ENCODE data around the gene HDGFL3. TPM values are rescaled to one million over a fixed set of nuclear protein-coding genes. Genes with fewer than 3 reads are reported as not detected.

Gene HDGFL3
- total and polyA plus RNA-seq, 2 donors (not counting 1 experiment from before 2014, with no cell fraction given): 0.12 to 2.5 TPM

DNA sequence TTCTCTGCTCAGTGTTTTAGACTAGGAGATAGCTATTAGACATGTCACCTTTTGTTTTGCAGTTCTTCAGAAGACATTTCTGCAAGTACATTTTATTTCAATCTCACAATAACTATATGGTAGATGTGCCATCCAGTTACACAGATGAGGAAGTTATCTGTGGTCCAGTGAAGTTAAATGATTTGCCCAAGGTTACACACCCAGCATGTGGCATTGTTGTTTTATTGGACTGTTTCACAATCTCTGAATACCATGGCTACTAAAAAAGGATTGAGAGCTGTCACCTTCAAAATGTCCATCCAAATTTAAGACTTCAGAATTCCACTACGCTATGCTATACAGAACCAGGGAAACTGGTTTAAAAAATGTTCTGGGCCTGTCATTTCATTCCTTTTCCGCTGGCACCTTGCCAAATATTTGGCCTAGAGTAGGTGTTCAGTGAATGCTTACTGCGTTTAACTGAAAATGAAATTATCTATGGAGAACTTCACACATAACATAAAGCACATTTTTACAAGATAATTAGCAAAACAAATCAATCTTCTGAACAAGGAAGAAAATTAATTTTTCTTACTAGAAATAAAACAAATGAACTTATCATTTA, 80.0 kb downstream of the HDGFL3 start:
- Histone ChIP-seq H3K9ac (ENCODE audit: low read length) (no peak overlapping the region), H3K4me2 (replicated peaks; ENCODE audit: low read depth, low read length, poor library complexity, severe bottlenecking) (no peak overlapping the region), H2AFZ (ENCODE audit: insufficient read depth, low read depth, low read length, poor library complexity, severe bottlenecking) (no peak overlapping the region), H3K4me3 (ENCODE audit: control extremely low read depth in 1 of 5, extremely low read depth in 1 of 5, insufficient read depth in 1 of 5, low read depth in 2 of 5, low read length in 4 of 5) (no peak overlapping the region), H3K27ac (ENCODE audit: low read length in 2 of 2) (no peak overlapping the region), H3K9me3 (ENCODE audit: control extremely low read depth in 1 of 3, control insufficient read depth in 2 of 3, insufficient read depth in 1 of 3, low read length in 2 of 3) (no peaks in the 10 kb centered on the region), H3K36me3 (replicated peaks in 1 of 2; ENCODE audit: control extremely low read depth in 1 of 2, control insufficient read depth in 1 of 2, extremely low read depth in 1 of 2, insufficient read depth in 2 of 2, low read length in 1 of 2) (no peaks in the 10 kb centered on the region), H3K79me2 (ENCODE audit: control insufficient read depth, insufficient read depth, low read length) (no peaks in the 10 kb centered on the region), H4K20me1 (ENCODE audit: control insufficient read depth, insufficient read depth, low read length, poor library complexity, severe bottlenecking) (no peaks in the 10 kb centered on the region), H3K4me1 (ENCODE audit: control insufficient read depth in 2 of 2, insufficient read depth in 2 of 2, low read length in 2 of 2) (no peaks in the 10 kb centered on the region), H3K27me3 (replicated peaks in 1 of 4; ENCODE audit: control extremely low read depth in 1 of 4, control insufficient read depth in 3 of 4, insufficient read depth in 4 of 4, low read length in 3 of 4) (no peaks in the 10 kb centered on the region)
- TF ChIP-seq, protein P1, sequence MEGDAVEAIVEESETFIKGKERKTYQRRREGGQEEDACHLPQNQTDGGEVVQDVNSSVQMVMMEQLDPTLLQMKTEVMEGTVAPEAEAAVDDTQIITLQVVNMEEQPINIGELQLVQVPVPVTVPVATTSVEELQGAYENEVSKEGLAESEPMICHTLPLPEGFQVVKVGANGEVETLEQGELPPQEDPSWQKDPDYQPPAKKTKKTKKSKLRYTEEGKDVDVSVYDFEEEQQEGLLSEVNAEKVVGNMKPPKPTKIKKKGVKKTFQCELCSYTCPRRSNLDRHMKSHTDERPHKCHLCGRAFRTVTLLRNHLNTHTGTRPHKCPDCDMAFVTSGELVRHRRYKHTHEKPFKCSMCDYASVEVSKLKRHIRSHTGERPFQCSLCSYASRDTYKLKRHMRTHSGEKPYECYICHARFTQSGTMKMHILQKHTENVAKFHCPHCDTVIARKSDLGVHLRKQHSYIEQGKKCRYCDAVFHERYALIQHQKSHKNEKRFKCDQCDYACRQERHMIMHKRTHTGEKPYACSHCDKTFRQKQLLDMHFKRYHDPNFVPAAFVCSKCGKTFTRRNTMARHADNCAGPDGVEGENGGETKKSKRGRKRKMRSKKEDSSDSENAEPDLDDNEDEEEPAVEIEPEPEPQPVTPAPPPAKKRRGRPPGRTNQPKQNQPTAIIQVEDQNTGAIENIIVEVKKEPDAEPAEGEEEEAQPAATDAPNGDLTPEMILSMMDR (IDR thresholded peaks at IDR 0.05): no peak
- TF ChIP-seq EZH2 (IDR thresholded peaks at IDR 0.05; ENCODE audit: borderline replicate concordance, insufficient read depth, low read depth, low read length, poor library complexity, severe bottlenecking): no peak
- WGBS (ENCODE audit: insufficient coverage): no CpG with 5 or more reads among the region's 3 CpGs
- DNase-seq: no peak
- H3K4me1 Mint-ChIP-seq: no peaks in the 10 kb centered on the region
- intact Hi-C loops (cut with micrococcal nuclease): no loop called here
- H3K27ac Mint-ChIP-seq: no peak overlapping the region
- no peak for ATAC-seq (ENCODE audit: low read depth)
- H3K9me3 Mint-ChIP-seq (ENCODE audit: insufficient read depth): no peaks in the 10 kb centered on the region
- no peaks in the 10 kb centered on the region for H3K27me3 Mint-ChIP-seq
- ChIA-PET CTCF (no interaction called here), POLR2A (no interaction called here)
- H3K4me3 Mint-ChIP-seq: no peak overlapping the region

DNA sequence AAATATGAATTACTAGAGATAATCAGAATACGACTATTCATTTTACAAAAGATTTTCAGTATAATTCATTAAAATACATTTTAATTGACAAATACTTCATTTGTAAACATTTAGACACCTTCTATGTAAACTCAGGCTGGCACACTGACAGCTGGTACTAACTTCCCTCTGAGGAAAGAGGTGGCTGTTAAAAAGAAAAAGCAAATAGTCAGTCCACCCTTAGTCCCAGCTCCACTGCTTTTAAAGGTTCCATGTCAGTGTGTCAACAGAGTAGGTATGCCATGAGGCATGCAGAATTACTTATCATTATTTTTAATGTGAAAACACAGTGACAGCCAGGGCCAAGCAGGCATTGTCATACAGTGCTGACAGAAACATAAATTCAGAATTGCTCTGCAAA, 84.1 kb downstream of the HDGFL3 start:
- TF ChIP-seq EZH2 (IDR thresholded peaks at IDR 0.05; ENCODE audit: borderline replicate concordance, insufficient read depth, low read depth, low read length, poor library complexity, severe bottlenecking): no peak
- TF ChIP-seq, protein P1 (IDR thresholded peaks at IDR 0.05): no peak
- H3K79me2 ChIP-seq (ENCODE audit: control insufficient read depth, insufficient read depth, low read length): no peaks in the 10 kb centered on the region
- H3K9me3 ChIP-seq (ENCODE audit: control extremely low read depth in 1 of 3, control insufficient read depth in 2 of 3, insufficient read depth in 1 of 3, low read length in 2 of 3): no peaks in the 10 kb centered on the region
- Mint-ChIP-seq H3K27ac (no peak overlapping the region), H3K4me3 (no peak overlapping the region), H3K4me1 (no peaks in the 10 kb centered on the region), H3K27me3 (no peaks in the 10 kb centered on the region), H3K9me3 (ENCODE audit: insufficient read depth) (no peaks in the 10 kb centered on the region)
- ChIA-PET POLR2A (no interaction called here), CTCF (no interaction called here)
- H3K27ac ChIP-seq (ENCODE audit: low read length in 2 of 2): no peak overlapping the region
- no peak overlapping the region for H3K9ac ChIP-seq (ENCODE audit: low read length)
- no peak for DNase-seq
- no peaks in the 10 kb centered on the region for H4K20me1 ChIP-seq (ENCODE audit: control insufficient read depth, insufficient read depth, low read length, poor library complexity, severe bottlenecking)
- H3K36me3 ChIP-seq (replicated peaks in 1 of 2; ENCODE audit: control extremely low read depth in 1 of 2, control insufficient read depth in 1 of 2, extremely low read depth in 1 of 2, insufficient read depth in 2 of 2, low read length in 1 of 2): no peaks in the 10 kb centered on the region
- no peak overlapping the region for H2AFZ ChIP-seq (ENCODE audit: insufficient read depth, low read depth, low read length, poor library complexity, severe bottlenecking)
- H3K4me3 ChIP-seq (ENCODE audit: control extremely low read depth in 1 of 5, extremely low read depth in 1 of 5, insufficient read depth in 1 of 5, low read depth in 2 of 5, low read length in 4 of 5): no peak overlapping the region
- WGBS (ENCODE audit: insufficient coverage): no CpG with 5 or more reads among the region's 1 CpG
- H3K4me1 ChIP-seq (ENCODE audit: control insufficient read depth in 2 of 2, insufficient read depth in 2 of 2, low read length in 2 of 2): no peaks in the 10 kb centered on the region
- no peaks in the 10 kb centered on the region for H3K27me3 ChIP-seq (replicated peaks in 1 of 4; ENCODE audit: control extremely low read depth in 1 of 4, control insufficient read depth in 3 of 4, insufficient read depth in 4 of 4, low read length in 3 of 4)
- H3K4me2 ChIP-seq (replicated peaks; ENCODE audit: low read depth, low read length, poor library complexity, severe bottlenecking): no peak overlapping the region
- ATAC-seq (ENCODE audit: low read depth): no peak
- intact Hi-C loops (cut with micrococcal nuclease): no loop called here
